HG02981 (cell line): Measurements from ENCODE around the gene IKZF2.

Experiments used
- ATAC-seq: cut with Tn5 transposase; IDR thresholded peaks from one replicate; pipeline ENCODE4 v1.9.1; 2021; ENCODE audit warnings: mild to moderate bottlenecking, moderate library complexity; ENCODE audit not compliant: unreplicated experiment

IKZF2 gene

DNA sequence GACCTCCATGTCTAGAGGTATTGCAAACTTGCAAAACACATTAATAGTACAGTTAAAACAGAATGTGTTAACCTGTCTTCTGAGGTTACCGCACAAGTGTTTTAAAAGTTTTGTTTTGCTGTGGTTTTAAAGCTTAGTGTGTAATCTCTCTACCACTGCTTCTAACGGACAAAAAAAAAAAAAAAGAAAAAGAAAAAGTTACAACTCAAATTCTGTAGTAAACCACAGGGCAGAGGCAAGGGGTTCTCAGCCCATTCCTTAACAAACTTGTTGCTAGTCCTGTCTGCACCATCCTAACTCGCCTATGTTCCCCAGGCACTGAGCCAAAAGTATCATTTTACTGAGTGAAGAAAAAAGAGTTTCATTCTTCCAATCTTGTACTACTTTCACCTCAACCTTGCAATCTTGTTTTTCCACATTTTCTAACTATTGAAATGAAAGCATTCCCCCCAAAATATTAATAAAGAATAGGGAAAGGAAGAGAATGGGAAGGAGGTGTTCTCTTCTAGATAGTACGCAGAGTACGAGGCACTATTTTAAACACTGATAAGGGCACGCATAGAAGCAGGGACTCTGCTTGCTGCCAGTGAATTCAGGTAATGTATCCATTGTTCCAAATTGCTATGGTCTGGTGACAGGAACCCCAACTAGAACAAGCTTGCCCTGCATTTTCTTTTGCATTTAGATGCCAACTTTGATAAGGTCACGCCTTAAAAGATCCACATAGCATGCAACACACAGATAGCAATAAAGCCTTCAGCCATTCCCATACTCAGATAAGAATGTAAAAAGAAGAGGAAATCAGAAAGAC, 47.1 kb downstream of the IKZF2 start:
- ATAC-seq: no peak

DNA sequence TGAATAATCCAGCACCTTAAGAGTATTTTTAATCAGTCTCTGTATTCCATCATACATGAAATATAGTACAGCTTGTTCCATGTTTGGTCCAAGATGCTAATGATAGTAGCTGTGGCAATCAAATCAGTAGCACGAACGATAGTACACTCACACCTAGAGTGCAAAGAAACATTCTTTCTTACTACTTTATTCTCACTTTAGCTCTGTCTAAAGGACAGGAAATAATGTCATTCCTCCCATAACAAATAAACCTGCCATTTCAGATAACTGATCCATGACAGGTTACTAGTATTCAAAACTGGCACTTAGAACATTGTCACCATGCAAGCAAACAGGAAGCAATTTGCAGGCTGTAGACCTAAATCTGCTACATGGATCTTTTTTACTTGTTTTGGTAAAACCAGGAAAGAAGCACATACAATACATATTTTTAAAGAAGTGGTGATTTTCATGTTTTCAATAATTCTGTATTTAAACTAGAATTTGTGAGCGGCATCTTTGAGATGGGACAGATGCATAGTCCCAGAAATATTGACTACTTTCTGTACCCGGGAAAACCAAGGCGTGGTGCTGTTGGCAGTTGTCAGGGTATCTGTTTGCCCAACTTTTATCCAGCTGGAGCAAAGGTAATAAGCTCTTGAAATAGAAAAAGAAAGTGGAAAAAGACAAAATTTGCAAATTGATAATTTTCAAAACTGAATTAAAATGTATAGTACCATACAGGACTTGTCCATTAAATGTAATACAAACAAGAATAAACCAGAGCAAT, 49.5 kb downstream of the IKZF2 start:
- no peak for ATAC-seq

DNA sequence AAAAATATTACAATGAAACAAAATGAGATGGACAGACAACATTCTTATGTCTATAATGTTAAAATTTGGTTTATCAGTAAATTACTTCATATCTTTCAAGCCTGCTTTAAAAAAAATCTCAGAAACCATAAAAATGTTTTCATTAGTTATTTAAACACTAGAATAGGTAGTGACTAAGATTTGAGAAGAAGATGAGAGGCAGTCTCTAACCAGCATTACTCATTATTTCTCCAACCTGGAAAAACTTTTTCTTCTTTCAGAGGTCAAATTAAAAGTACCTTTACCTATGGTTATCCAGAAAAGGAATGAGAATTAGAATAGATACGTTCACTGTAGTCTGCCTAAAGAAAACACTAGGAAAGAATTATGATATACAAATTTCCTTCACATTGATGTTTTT, 50.3 kb downstream of the IKZF2 start:
- no peak for ATAC-seq

DNA sequence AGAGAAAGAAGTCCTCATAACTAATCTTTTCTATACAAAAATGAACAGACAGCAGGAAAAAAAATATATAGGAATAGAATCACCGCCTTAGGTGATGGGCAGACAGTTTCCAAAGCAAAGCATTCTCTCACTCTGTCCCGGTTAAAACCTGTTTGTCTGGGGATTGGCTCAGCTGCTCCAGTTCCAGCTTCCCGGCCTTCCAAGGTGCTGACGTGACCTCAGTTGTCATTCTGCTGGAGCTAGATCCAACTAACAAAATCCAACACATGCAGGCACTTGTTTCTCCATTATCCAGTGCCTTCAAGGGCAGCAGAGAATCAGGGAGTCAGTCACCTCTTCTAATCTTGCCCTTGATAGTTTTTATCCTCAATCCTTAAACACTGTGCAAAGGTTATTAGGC, 52.8 kb downstream of the IKZF2 start:
- no peak for ATAC-seq

DNA sequence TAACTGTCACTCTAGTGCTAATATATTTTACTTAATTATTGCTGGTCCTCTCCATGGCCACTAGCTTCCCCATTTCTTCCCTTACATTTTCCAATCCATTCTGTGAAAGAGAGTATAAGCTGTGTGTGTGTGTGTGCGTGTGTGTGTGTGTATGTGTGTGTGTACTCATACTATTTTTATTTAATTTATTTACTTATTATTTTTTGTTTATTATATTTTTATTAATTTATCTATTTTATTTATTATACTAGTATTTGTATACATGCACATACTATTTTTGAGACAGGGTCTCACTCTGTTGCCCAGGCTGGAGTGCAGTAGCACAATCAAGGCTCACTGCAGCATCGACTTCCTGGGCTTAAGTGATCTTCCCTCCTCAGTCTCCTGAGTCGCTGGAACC, 59.6 kb downstream of the IKZF2 start:
- no peak for ATAC-seq

GRCh38 chr2:213090772-213091171, 60.6 kb downstream of the IKZF2 start:
- no peak for ATAC-seq

DNA sequence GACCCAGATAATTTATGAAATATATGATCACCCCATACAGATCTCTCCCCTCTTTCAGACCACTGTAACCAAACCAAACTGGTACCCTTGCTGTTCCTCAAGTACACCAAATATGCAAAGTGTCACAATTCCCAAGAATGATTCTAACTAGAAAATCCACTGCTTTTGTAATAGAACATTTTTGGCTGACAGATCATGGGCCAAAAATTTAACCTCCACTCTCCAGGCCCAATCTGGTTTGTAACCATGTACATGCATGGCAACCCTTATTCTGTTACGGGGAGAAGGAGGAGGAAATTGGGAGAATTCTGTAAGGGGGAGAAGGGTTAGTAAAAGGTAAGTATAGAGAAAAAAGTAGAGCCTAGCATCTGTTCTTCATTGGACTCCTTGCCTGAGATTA, 62.0 kb downstream of the IKZF2 start:
- ATAC-seq: no peak

DNA sequence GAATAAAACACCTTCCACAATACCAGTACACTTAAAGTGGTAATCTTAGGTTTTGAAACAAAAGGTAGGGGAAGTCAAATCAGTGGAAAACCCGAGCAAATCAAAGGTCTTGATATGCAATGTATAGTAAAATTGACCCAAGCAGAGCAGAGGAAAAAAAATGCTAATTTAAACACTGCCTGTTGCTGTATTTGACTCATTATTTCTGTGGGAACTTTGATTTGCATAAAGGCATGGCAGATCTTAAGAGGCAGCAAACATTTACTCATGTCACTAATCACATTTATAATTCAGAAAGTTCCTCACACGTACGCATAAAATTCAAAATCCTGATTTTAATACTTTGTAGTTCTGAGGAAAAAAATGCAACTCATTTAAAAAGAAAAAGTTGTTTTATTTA, 64.4 kb downstream of the IKZF2 start:
- peak; percentile 68 for ATAC-seq

GRCh38 chr2:213086571-213086970, 64.8 kb downstream of the IKZF2 start:
- no peak for ATAC-seq

DNA sequence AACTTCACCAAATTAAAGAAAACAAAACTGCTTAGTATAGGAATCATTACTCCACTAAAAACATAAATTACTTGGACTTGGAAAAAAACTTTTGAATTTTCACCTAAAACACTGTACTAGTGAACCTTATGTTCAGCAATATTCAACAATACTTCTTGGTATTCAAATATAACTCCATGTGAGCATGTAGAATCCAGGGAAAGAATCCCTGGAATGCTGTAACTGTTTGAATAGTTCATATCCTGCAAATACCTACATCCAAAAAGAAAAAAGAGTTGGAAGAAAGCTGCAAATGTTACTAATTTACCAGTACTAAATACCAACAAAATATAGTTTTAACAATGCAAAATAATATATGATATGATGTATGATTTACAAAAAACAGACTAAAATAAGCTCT, 65.4 kb downstream of the IKZF2 start:
- ATAC-seq: no peak

DNA sequence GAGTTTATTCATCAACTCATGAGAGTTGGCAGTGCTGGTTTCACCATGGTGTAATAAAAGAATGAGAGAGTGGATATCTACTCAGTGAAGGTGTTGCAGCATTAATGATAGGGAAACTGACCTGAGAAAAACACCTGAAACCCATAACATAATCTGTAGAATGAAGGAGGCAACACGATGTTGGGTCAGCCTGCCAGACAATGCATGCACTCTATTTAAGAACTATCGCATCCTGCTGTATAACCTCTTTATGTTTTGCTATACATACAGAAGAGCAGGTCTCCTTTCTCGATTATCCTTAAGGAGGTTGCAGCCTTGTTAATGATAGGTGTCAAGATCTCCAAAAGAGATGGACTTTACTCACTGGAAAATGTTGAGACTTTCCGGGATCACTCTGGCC, 65.9 kb downstream of the IKZF2 start:
- ATAC-seq: no peak

DNA sequence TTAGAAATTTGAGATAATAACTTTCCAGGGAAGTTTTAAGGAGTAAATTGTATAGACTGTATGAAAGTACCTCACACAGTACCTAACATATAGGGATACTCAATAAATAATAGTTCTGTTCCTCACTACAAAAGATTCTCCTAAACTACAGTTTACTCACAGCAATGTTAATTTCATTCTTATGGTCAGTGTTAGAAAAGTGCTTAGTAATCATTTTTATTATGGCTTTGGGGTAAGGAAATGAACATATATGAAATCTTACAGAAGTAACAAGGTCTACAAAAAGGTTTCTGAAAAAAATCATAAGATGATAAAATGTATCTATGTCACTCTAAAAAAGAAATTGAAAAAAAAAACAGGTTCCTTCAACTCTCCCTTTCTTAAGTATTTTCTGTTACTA, 67.2 kb downstream of the IKZF2 start:
- ATAC-seq: no peak

DNA sequence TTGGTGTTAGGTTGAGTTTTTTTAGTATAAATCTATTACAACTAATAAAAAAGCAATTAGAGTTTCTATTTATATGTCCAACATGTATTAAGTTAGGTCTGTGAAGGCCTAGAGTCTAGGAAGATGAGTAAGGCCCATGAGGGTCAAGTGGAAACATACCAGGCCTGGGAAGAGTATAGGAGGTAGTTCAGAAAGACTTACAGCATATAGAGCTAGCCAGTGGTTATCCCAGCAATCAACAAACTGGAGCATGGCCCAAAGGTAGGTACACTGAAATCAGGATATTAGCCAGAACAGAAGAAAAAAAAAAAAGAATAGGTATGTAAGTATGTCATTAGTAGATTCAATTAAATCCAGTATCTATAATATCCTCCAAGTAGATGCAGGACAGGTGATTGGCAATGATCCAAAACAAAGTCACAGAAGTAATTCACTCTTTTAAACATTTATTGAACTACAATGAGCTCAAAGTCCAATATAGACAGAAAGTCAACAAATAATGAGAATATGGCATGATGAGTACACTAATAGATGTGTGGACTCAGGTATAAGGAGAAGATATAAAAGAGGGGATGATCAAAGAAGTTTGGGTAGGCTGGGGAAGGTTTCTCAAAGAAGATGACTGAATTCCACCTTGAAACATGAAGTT, 70.3 kb downstream of the IKZF2 start:
- no peak for ATAC-seq

- ATAC-seq: no peak
Measured at GRCh38 chr2:213079756-213080155, 71.7 kb downstream of the IKZF2 start.

GRCh38 chr2:213078686-213079085, 72.7 kb downstream of the IKZF2 start:
- no peak for ATAC-seq

GRCh38 chr2:213069531-213069930, 81.9 kb downstream of the IKZF2 start:
- ATAC-seq: no peak

DNA sequence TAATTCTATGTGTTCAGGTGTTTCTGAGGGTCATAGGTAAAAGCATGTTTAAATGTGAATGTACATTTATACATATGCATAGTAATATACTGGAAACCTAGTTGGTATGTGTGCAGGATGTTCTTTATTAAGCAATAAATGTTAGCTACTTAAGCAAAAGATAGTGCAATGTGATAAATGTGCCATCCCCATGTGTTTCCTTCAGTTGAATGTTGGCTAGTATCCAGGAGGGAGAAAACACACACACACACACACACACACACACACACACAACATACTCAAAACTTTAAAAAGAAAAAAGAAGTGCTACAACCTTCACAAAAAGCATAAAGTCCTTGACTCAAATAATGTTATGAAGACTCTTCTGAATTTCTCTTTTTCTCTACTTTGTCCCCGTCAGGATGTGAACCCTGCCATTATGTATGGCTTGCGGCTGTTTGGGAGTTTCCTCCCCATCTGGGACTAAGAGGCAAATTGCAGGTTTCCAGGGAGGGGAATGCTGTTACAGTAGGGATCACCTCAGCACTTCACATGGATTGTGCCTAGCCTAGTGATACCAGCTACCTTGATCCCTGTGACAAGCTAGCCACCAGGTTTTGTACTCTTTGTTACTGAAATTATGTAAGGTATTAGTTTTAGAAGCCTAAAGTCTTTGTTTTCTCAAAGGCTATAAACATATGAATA, 82.6 kb downstream of the IKZF2 start:
- ATAC-seq: no peak

- no peak for ATAC-seq
Measured at GRCh38 chr2:213067888-213068287, 83.5 kb downstream of the IKZF2 start.

DNA sequence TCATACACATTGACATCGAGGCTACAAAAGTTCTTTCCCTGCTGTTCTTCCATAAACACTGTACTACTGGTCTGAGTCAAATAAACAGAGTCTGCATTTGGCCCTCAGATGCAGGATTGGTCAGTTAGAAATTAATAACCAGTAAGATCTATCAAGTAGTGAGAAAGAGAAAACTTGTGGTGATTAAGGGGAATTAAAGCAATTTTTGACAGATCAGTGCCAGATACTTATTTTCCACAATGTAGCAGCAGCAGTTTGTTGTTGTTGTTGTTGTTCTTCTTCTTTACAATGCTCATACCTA, 85.0 kb downstream of the IKZF2 start:
- ATAC-seq: peak; percentile 42

GRCh38 chr2:213065583-213066442, 85.6 kb downstream of the IKZF2 start:
- ATAC-seq: no peak

DNA sequence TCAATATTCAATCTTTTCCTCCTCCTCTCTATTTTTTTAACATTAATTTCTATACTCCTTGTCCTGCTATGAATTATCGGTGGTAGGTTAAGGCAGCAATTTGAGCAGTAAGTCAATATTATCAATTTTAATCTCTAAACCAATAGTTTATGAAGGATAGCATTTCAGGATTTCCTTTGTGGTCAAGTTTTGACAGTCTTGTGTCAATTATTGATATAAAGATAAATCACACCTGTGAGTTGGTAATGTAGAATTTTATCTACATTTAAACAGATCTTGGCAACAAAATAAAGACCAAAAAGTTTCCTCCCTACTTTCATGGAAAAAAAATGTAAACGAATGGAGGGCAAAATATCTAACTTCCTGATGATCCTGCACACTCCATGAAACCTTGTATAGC, 87.3 kb downstream of the IKZF2 start:
- ATAC-seq: no peak
